ENCODE data around the gene TSEN34.
"Not testable (repeated sequence)": the region's sequence is repeated elsewhere in the genome, so short reads cannot be mapped to it uniquely, and the experiment has no call there.

The TSEN34 gene

GRCh38 chr19:54209058-54209810 is 18.1 kb downstream of the TSEN34 start:
- no peak for DNase-seq (ENCODE audit: low spot score)

GRCh38 chr19:54209811-54210494 is 18.8 kb downstream of the TSEN34 start:
- DNase-seq (ENCODE audit: low spot score), result peak; percentile 92

GRCh38 chr19:54211235-54211634 is 20.1 kb downstream of the TSEN34 start:
- DNase-seq (ENCODE audit: low spot score), result no peak

GRCh38 chr19:54214217-54214616 is 23.1 kb downstream of the TSEN34 start:
- not testable (repeated sequence) for DNase-seq (ENCODE audit: low spot score)

GRCh38 chr19:54214734-54215133 is 23.6 kb downstream of the TSEN34 start:
- not testable (repeated sequence) for DNase-seq (ENCODE audit: low spot score)

GRCh38 chr19:54216869-54217268 is 25.8 kb downstream of the TSEN34 start:
- no peak for DNase-seq (ENCODE audit: low spot score)

GRCh38 chr19:54217517-54218247 is 26.6 kb downstream of the TSEN34 start:
- DNase-seq (ENCODE audit: low spot score), result not testable (repeated sequence)

GRCh38 chr19:54218259-54218658 is 27.2 kb downstream of the TSEN34 start:
- DNase-seq (ENCODE audit: low spot score), result peak; percentile 2

- DNase-seq (ENCODE audit: low spot score), result peak; percentile 3
Measured at GRCh38 chr19:54218960-54219661, 28.0 kb downstream of the TSEN34 start.

- peak; percentile 1 for DNase-seq (ENCODE audit: low spot score)
Measured at GRCh38 chr19:54219702-54220101, 28.6 kb downstream of the TSEN34 start.

GRCh38 chr19:54221947-54222346 is 30.8 kb downstream of the TSEN34 start:
- not testable (repeated sequence) for DNase-seq (ENCODE audit: low spot score)

- DNase-seq (ENCODE audit: low spot score), result not testable (repeated sequence)
Measured at GRCh38 chr19:54222474-54223276, 31.6 kb downstream of the TSEN34 start, which contains the start of gene LILRB3. Gene LILRB3, minus strand, starts transcription at chr19:54223007. Its CDS starts 31 bp downstream, at chr19:54222976.

GRCh38 chr19:54223277-54223936 is 32.3 kb downstream of the TSEN34 start:
- DNase-seq (ENCODE audit: low spot score), result not testable (repeated sequence)

- DNase-seq (ENCODE audit: low spot score), result not testable (repeated sequence)
Measured at GRCh38 chr19:54223937-54224281, 32.8 kb downstream of the TSEN34 start.

- not testable (repeated sequence) for DNase-seq (ENCODE audit: low spot score)
Measured at GRCh38 chr19:54224619-54225018, 33.5 kb downstream of the TSEN34 start.

GRCh38 chr19:54229146-54229545 is 38.0 kb downstream of the TSEN34 start:
- DNase-seq (ENCODE audit: low spot score), result no peak

GRCh38 chr19:54230031-54230430 is 38.9 kb downstream of the TSEN34 start:
- no peak for DNase-seq (ENCODE audit: low spot score)

GRCh38 chr19:54231077-54231931 is 40.2 kb downstream of the TSEN34 start:
- peak; percentile 94 for DNase-seq (ENCODE audit: low spot score)

- no peak for DNase-seq (ENCODE audit: low spot score)
Measured at GRCh38 chr19:54233941-54234340, 42.8 kb downstream of the TSEN34 start.

Measured in AG20443 (cell line).